Osteoblast (primary cell): ENCODE results near the gene PRELID2. TPM values are rescaled to one million over a fixed set of nuclear protein-coding genes. Genes with fewer than 3 reads are reported as not detected.

ENCODE experiments used
- DNase-seq: peaks from one replicate; pipeline ENCODE4 v3.0.0; 2011; ENCODE audit warnings: low spot score, mixed read lengths; ENCODE audit not compliant: insufficient read length; ENCODE audit errors: missing footprints
- H2AFZ ChIP-seq: 2 replicates; pipeline ENCODE4 v1.6.0; 2011; ENCODE audit warnings: mild to moderate bottlenecking, low read length
- H3K27ac ChIP-seq: 2 replicates; pipeline ENCODE4 v1.5.1; 2011; ENCODE audit warnings: mild to moderate bottlenecking, low read depth, low read length, moderate library complexity
- H3K27me3 ChIP-seq: 2 replicates; pipeline ENCODE4 v1.6.0; 2012; ENCODE audit warnings: mild to moderate bottlenecking, control low read depth, inconsistent platforms, low read length, moderate library complexity; ENCODE audit not compliant: insufficient read depth
- H3K36me3 ChIP-seq: 2 replicates; pipeline ENCODE4 v1.5.1; 2011; ENCODE audit warnings: mild to moderate bottlenecking, low read length, control low read depth, moderate library complexity; ENCODE audit not compliant: insufficient read depth
- H3K4me1 ChIP-seq: 2 replicates; pipeline ENCODE4 v1.5.1; 2011; ENCODE audit warnings: mild to moderate bottlenecking, low read length, control low read depth, moderate library complexity; ENCODE audit not compliant: insufficient read depth
- H3K4me2 ChIP-seq: 2 replicates; pipeline ENCODE4 v1.6.0; 2011; ENCODE audit warnings: mild to moderate bottlenecking, low read length; ENCODE audit not compliant: insufficient read depth
- H3K4me3 ChIP-seq: fragments of 200-600 bp; sonication (generic); 3 replicates; pipeline ENCODE4 v1.5.1; 2012; ENCODE audit warnings: mild to moderate bottlenecking, low read length, inconsistent platforms; ENCODE audit not compliant: insufficient read depth
- H3K79me2 ChIP-seq: 2 replicates; pipeline ENCODE4 v1.6.0; 2012; ENCODE audit warnings: mild to moderate bottlenecking, low read length, control low read depth, inconsistent platforms; ENCODE audit not compliant: insufficient read depth
- H3K9me3 ChIP-seq: 2 replicates; pipeline ENCODE4 v1.5.1; 2011; ENCODE audit warnings: low read depth, low read length, control low read depth
- H4K20me1 ChIP-seq: 2 replicates; pipeline ENCODE4 v1.6.0; 2012; ENCODE audit warnings: mild to moderate bottlenecking, low read length, control low read depth; ENCODE audit not compliant: insufficient read depth
- CTCF ChIP-seq: IDR thresholded peaks from 2 replicates; pipeline ENCODE4 v1.5.1; 2011; ENCODE audit warnings: mild to moderate bottlenecking, low read depth, low read length, moderate library complexity; ENCODE audit errors: extremely low read depth
- total RNA-seq: library from RNA; depleted of rRNA; stranded (reverse); fragments of >200 nt; gene quantifications from 2 replicates; pipeline ENCODE4 v1.2.3, GENCODE V29; 2012

Gene PRELID2
- total RNA-seq, 1 donor = 19.5 TPM

- Histone ChIP-seq H3K36me3 (no peaks in the 10 kb centered on the region), H2AFZ (no peak overlapping the region), H4K20me1 (no peaks in the 10 kb centered on the region), H3K79me2 (no peaks in the 10 kb centered on the region), H3K4me2 (no peak overlapping the region), H3K27ac (no peak overlapping the region), H3K4me1 (peaks cover 3% of the 10 kb centered on the region), H3K9me3 (no peaks in the 10 kb centered on the region), H3K27me3 (no peaks in the 10 kb centered on the region), H3K4me3 (no peak overlapping the region)
- TF ChIP-seq CTCF = no peak
- no peak for DNase-seq
Observed at GRCh38 chr5:145797336-145797735, 37.8 kb downstream of the PRELID2 start.

- Histone ChIP-seq H3K4me1 (peaks cover 3% of the 10 kb centered on the region), H3K36me3 (no peaks in the 10 kb centered on the region), H4K20me1 (no peaks in the 10 kb centered on the region), H3K9me3 (no peaks in the 10 kb centered on the region), H3K79me2 (no peaks in the 10 kb centered on the region), H3K27ac (no peak overlapping the region), H2AFZ (no peak overlapping the region), H3K4me3 (no peak overlapping the region), H3K4me2 (no peak overlapping the region), H3K27me3 (no peaks in the 10 kb centered on the region)
- DNase-seq = no peak
- no peak for TF ChIP-seq CTCF
Observed at GRCh38 chr5:145796318-145796717, 38.8 kb downstream of the PRELID2 start.

- Histone ChIP-seq H3K4me1 (peaks cover 3% of the 10 kb centered on the region), H3K36me3 (no peaks in the 10 kb centered on the region), H3K9me3 (no peaks in the 10 kb centered on the region), H3K4me2 (no peak overlapping the region), H3K79me2 (no peaks in the 10 kb centered on the region), H4K20me1 (no peaks in the 10 kb centered on the region), H3K27me3 (no peaks in the 10 kb centered on the region), H2AFZ (no peak overlapping the region), H3K4me3 (no peak overlapping the region), H3K27ac (no peak overlapping the region)
- DNase-seq = no peak
- TF ChIP-seq CTCF = no peak
Observed at GRCh38 chr5:145793574-145793973, 41.6 kb downstream of the PRELID2 start.

GRCh38 chr5:145792840-145793239 is 42.3 kb downstream of the PRELID2 start:
- Histone ChIP-seq H3K4me1 (peaks cover 3% of the 10 kb centered on the region), H3K27ac (no peak overlapping the region), H3K36me3 (no peaks in the 10 kb centered on the region), H2AFZ (no peak overlapping the region), H3K9me3 (no peaks in the 10 kb centered on the region), H3K27me3 (no peaks in the 10 kb centered on the region), H3K4me3 (no peak overlapping the region), H4K20me1 (no peaks in the 10 kb centered on the region), H3K4me2 (no peak overlapping the region), H3K79me2 (no peaks in the 10 kb centered on the region)
- DNase-seq = no peak
- TF ChIP-seq CTCF = no peak
